HG03565 (cell line): ENCODE data around the gene RAP2C.
A peak's percentile ranks its signal among the peaks of the same experiment; 100 is the strongest.

ENCODE experiments used
- ATAC-seq: cut with Tn5 transposase; IDR thresholded peaks from one replicate; pipeline ENCODE4 v1.9.1; 2021; ENCODE audit warnings: mild to moderate bottlenecking, moderate library complexity; ENCODE audit not compliant: unreplicated experiment

The RAP2C gene

DNA sequence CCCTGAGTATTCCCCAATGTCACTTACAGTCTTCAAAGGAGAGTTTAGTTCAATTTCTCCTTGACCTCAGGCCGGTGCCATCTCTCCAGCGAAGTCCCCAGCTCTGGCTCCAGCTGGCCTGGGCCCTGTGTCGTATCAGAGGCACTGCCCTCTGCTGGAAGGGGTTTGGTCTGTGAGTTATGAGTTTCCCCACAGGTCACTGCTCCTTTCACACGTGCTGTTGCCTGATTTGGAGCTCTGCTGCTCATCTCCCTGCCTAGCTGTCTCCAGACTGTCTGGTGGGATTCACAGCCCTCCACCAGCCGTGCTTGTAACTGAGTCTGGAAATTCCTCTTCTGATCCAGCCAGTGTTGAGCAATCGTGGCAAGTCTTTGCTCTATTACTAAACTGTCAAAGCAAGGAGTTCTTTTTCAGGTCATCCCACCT lies at the start of gene RAP2C:
Gene RAP2C (minus strand): TSS at position 105 of the 426 bp plus-strand sequence. CDS start 2,179 bp downstream, outside the sequence.
- peak; percentile 47 for ATAC-seq

DNA sequence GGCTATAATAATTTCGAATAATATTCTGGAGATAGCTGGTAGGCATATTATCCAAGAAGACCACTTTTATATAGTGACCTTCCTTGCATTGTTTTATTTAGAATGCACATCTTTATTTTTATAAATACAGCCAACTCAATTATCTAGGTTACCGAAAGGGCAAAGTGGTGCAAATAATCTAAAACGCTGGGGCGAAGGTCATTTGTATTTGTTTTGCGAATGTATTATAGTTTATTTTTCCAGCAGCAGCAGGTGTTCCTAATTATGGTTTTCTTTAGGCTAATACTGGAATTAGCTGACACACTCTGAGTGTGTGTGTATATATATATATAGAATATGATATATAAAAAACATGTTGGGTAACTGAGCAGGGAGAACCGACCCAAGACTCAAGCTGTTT lies 48.1 kb upstream of the RAP2C start:
- ATAC-seq, result no peak

DNA sequence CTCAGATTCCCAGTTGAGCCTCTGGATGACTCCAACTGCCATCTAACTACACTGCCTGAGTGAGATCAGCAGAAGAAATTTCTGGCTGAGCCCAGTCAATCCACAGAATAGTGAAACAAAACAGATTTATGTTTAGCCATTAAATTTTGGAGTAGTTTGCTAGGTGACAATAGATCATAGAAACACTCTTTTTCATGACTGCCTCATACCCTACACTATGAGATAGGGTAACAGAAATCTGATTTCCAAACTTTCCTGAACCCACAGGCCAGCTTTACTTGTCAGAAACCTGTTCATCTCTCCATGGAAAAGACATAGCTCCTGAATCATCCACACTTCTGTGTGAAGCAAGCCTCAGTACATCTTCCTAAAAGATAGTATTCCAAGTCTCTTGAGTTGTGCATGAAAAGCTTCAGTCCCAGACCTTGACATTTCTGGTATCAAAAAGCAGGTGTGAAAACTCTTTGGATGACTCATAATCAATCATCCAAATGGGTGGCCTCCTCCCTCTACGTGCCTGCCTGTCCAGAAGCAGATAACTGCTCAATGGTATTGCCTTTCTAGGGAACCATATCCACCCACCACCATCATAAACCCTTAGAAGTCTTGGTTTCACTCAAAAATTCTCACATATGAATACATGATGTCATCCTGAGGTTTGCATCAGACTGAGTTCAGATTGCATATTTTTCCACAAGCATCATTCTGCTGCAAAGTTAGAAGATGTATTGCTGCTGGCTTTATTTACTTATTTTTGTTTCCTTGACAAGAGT lies 47.5 kb upstream of the RAP2C start:
- ATAC-seq, result peak; percentile 79

DNA sequence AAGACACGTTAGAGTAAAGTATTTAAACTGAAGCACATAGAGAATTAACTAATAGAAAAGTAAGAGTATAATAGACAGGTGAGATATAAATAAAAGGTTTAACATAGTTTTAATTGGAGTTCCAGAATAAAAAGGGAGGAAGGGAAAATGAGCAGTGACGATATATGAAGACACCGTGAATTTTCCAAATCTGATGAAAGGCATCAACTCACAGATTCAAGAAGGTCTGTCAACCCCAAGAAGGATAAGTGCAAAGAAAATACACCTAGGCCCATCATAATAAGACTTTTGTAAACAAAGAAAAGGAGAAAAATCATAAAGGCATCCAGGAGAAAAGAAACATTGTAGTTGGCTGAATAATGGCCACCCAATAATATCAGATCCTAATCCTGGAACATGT lies 43.9 kb upstream of the RAP2C start:
- ATAC-seq, result no peak

DNA sequence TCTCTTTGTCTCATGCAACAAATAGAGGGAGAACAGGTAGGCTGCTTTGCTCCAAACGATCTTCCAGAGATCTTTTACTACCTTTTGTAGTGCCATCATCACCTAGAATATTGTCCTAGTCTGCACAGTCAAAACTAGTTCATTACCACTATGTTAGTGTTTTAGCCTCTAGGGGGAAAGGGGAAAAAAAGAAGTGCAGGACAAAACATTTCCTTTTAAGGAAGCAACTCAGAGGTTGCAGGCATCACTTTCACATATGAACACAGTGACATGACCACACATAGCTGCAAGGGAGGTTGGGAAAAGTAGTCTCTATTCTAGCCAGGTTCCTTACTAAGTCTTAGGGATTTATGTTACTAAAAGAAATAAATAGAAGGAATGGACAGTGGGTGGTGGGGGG lies 39.3 kb upstream of the RAP2C start:
- no peak for ATAC-seq

DNA sequence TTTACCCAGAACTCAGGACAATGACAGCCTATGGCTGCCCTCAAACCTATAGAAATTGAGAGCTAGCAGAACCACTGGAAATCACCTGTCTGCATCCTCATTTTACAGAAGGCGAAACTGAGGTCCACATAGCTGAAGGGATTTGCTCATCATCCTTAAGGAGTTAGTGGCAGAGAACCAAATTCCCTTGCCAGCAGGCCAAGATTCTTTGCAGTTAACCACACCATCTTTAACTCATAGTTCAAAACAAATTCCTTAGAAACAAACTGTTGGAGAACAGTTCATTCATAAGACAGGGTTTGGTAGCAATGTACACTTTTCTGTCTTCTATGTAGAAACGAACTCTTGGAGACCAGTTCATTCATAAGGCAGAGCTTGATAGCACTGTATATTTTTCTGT lies 37.9 kb upstream of the RAP2C start:
- no peak for ATAC-seq

DNA sequence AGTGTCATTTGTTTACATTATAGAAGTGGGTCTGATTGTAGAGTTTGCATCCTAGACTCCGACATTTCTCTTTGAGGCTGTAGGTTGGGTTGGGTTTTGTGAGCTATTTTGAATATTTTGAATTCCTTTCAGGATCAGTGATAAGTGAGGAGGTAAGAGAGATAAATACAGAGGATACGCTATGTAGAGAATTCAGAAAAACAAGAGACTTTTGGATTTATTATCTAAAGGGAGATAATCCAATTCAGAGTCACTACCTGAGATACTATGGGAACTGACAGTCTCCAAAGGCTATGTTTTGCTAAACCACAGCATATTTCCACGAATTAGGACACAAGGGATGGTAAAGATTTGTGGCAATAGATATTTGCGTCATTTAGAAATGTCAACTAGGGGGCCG lies 16.9 kb upstream of the RAP2C start:
- no peak for ATAC-seq

DNA sequence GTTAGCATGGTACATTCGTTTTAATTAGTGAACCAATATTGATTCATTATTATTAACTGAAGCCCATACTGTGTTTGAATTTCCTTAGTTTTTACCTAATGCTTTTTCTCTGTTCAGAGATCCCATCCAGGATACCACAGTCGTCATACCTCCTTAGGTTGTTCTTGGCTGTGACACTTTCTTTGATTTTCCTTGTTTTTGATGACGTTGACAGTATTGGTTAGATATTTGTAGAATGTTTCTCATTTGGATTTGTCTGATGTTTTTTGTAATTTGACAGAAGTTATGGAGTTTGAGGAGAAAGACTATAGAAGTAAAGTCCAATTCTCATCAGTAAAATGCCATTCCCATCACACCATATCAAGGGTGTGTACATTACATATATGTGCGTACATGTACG lies 16.2 kb upstream of the RAP2C start:
- ATAC-seq, result no peak

DNA sequence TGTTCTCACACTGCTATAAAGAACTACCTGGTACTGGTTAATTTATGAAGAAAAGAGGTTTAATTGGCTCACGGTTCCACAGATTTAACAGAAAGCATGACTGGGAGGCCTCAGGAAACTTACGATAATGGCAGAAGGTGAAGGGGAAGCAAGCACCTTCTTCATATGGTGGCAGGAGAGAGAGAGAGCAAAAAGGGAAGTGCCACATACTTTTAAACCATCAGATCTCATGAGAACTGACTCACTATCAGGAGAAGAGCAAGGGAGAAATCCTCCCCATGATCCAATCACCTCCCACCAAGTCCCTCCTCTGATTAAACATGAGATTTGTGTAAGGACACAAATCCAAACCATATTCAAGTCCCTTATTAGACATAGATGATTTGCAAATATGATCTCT lies 12.3 kb upstream of the RAP2C start:
- ATAC-seq, result no peak

DNA sequence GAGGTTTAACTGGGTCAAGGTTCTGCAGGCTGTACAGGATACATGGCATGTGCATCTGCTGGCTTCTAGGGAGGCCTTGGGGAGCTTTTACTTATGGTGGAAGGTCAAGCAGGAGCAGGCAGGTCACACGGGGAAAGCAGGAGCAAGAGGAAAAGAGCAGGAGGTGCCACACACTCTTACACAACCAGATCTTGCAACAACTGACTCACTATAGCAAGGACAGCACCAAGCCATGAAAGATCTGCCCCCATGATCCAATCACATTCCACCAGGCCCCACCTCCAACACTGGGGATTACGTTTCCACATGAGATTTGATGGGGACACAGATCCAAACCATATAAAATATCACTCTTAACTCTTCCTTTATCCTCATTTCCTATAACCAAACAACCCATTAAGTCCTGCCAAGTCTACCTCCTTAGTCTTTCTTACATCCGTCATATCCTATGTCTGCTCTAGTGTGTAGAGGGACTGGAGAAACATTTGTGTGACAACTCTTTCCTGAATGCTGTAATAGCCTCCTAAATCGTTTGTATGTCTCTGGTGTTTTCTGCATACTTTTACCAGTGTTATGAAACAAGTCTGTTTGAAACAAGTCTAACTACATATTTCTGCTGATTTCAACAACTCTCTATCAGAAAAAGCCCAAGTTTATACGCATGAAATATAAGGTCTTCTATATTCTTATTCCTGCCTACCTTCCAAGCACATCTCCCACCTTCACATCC lies 8.3 kb upstream of the RAP2C start:
- no peak for ATAC-seq

DNA sequence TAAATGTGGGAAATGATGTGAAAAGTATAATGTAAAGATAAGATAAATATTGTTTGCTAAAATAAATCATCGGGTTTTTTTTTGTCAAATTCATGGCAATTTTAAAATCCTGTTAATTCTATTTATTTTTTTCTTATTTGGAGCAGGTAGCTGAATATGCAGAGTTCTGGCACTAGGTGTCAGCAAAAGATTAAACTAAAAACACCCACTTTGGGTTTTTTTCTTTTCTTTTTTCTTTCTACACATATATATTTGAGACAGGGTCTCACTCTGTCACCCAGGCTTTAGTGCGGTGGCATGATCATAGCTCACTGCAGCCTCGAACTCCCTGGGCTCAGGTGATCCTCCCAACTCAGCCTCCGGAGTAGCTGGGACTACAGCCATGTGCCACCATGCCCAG lies 6.9 kb upstream of the RAP2C start:
- no peak for ATAC-seq

DNA sequence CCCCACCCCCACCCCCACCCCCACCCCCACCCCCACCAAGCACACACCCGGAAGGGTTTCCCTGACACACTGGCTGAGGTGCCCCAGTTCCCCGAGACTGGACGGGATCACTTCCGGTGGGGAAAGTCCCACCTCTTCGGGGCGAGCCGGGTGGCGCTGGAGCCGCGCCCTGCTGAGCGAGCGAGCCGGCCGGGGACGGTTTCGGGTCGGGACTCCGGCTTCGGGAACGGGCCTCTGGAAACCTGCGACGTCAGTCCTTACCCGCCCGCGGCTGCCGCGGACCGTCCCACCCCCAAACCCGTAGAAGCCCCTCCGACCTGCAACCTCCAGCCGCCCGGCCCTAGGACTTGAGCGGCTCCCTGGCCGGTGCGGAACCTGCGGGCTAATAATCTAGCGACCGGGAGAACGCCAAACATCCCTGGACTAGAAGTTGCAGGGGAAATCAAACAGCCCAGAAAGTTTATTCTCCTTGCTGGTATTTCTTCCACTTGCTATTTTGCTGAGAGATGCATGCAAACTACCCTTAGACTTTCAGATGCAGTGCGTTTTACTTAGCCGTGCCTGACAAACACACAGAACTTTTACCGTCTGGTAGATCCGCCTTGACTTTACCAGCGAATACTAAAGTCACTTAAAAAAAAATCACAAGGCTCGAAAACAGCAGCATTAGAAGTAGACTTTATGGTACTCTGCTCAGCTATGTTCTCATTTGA lies 991 bp downstream of the RAP2C start:
- ATAC-seq, result peak; percentile 45

DNA sequence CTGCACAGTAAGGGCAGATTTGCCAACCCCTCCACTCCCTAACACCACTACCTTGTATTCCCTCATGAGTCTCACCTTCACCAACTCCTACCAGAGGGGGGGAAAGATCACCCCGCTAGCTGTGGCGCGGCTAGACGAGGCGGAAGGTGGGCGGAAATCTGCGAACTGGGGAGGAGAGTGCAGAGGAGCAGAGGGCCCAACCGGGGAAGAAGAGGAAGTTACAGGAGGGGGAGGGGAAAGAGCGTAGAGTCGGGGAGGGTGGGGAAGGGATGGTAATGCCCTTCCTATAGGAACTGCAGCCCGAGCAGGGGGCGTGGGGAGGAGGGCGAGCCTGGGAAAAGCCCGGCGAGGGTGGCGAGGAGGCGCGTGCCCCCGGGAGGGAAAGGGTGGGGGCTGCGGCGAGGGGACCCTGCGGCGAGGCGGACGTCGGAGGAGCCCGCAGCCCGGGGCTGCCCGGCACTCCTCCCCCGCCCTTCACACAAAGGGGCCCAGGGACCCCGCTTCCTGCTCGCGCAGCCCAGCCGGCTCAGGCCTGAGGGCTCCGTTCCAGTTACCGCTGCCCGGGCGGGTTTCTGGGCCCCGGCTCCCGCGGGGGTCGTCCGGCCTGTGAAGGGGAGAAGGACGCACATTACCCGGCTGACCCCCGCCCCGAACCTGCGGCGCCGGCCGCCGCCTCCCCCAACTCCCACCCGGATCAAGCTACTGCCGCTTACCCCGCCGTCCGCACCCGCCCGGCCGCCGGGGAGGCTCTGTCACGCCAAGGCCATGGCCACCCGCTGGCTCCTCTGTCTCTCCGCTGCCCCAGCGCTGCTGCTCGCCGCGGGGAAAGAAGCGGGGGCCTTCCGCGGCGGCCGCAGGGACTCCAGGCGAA lies 1.8 kb downstream of the RAP2C start:
- ATAC-seq, result peak; percentile 38

DNA sequence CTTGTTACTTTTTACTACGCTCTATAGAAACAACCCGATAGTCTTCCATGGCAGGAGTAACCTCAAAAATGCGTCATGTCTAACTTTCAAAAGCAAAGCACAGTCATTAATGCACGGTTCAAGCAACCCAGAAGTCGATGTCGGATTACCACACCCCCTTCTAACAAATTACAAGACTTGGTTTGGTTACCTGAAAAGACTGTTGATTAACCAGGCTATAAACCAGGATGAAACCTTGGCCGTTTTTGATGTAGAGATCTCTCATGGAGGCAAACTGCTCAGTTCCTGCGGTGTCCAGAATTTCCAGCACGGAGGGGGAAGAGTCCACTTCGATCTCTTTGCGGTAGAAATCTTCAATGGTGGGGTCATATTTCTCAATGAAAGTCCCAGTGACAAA lies 2.4 kb downstream of the RAP2C start:
- ATAC-seq, result no peak

DNA sequence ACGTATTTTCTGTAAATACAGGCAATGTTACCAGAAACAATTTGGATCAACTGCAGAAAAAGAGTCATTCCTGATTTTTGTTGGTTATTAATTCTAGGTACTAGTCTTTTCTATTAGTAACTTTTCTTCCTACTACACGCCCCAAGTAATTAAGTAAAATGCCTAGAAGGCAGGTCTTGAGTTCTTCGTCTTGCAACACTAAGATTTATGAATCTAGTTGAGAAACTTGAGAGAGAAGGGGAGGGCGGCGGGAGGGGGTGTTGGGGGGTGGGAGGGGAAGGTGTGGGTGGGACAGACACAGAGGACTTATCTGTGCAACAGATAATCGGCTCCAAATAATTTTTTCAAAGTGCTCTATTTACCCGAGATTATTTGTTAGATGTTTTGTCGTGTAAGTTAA lies 3.0 kb downstream of the RAP2C start:
- ATAC-seq, result no peak

DNA sequence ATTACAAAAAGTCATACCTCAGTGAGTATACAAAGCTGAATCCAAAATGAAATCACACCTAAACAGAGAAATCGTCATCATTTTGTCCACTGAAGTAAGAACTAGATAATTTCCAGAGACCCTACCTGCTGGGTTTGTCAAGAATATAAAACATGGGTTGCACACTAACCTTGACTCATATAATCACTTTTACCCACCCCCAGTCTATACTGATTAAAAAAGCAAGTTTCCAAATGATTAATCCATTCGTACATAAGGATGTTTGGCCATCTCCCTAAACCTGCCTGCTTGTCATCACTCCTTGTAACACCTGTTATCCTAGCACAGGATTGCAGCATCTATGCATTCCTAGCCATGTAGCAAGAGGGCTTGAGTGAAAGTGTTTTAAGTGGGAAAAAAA lies 4.7 kb downstream of the RAP2C start:
- ATAC-seq, result no peak

DNA sequence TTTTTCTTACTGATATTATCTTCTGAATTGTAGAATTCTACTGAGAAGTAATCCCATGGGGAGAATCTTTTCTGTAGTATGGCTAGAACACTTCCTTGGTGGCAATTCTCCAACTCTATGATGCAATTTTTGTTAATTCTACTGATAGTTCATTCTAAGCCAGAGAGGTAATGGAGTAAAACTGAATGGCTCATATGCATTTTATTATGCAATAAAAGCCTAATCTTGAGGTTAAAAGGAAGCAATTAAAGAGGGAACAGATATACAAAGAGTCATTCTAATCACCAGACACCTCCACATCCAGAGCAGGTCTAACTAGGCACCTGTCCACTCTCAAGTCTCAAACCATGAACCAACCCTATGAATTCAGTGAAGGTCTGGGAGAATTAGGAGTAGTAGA lies 9.7 kb downstream of the RAP2C start:
- ATAC-seq, result no peak

DNA sequence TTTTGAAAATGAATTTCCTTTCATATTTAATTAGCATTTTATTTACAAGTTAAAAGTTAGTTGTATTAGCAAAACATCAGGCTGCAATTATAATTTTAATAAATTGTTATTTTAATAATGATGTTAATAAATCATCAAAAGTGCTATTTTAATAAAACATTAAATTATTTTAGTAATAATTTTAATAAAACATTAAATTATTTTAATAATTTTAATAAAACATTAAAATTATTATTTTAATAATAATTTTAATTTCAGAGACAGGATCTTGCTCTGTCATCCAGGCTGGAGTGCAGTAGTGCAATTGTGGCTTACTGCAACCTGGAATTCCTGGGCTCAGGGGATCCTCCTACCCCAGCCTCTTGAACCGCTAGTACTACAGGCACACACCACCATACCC lies 10.8 kb downstream of the RAP2C start:
- no peak for ATAC-seq

DNA sequence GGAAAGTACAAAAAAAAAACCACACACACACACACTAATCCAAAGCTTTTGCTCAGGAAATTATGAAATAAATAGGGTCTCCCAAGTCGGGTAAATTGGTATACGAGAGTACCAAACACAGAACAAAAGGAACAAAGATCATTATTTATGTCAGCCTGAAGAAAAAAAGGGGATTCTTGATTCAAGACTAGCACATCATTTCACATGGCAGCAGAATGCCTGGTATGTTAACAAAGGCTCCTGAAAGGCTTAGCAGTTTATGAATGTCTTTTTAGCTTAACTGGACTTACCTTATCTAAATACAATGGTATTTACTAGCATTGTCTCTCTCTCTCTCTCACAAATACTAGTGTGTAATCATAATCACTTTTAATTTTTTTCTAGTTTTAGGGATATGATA lies 11.3 kb downstream of the RAP2C start:
- no peak for ATAC-seq

DNA sequence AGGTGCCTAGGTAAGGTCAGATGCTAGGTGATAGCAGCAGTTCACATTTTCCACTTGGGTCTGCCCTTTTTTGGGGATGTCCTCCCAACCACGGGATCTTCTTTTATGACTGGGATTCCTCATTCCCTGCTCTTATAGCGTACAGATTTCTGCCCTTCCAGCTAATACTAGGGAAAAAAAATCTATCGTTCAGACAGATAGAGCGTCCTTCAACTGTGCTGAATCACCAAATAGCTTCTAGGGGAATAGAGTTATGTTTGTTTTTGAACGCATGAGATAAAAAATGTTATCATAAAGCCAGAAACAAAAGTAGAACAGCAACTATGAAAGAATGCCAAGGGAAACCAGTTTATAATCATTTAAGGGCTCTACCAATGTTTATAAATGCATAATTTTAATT lies 13.0 kb downstream of the RAP2C start:
- no peak for ATAC-seq

DNA sequence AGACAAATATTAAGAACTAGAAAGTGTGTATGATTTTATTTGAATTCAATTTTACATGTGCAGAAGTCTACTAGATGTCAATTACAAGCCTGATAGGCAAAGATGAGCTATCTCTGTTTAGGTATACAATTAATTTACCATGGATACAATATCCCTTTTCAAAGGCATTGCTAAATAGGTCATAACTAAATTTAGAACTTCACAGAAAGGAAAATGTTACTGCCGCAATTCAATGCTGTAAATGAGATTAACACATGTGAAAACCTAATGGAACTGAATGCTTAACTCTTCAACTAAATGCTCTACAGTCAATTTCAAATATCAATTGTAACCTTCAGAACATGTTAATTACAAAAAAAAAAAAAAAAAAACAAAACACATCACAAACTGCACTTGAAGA lies 14.6 kb downstream of the RAP2C start:
- no peak for ATAC-seq
